Measurements from ENCODE around the gene RAD17. TPM values are rescaled to one million over a fixed set of nuclear protein-coding genes. Genes with fewer than 3 reads are reported as not detected.

The RAD17 gene
- total and polyA plus RNA-seq, 2 donors (not counting 3 experiments of a cell fraction or from before 2014, with no cell fraction given) = 10.1 to 18.4 TPM

DNA sequence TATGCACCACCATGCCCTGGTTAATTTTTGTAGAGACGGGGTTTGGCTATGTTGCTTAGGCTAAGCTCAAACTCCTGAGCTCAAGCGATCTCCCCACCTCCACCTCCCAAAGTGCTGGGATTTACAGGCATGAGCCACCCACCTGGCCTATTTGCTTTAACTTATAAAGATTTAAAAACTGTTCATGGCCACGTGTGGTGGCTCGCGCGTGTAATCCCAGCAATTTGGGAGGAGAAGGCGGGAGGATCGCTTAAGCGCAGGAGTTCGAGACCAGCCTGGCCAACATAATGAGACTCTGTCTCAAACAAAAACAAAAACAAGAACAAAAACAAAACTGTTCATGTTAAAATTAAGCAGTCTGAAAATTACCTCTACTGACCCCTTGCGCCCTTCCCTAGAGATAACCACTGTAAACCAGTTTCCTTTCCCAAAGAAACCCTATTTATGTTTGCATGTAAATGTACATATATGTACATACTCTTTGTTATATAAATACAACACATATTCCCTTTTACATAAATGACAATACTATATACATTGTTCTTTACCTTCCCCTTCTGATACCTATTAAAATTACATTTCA lies 1.8 kb upstream of the RAD17 start:
- Histone ChIP-seq H3K9ac (replicated peaks; ENCODE audit: extremely low read depth, insufficient read depth, low read length) (peak overlapping the region; percentile 97), H3K9me1 (replicated peaks; ENCODE audit: control insufficient read depth, extremely low read depth, insufficient read depth, low read length) (no peaks in the 10 kb centered on the region), H3K4me2 (ENCODE audit: insufficient read depth, low read length) (peak overlapping the region; percentile 88), H3K27me3 (ENCODE audit: control insufficient read depth in 2 of 2, insufficient read depth in 2 of 2, low read length in 2 of 2) (no peaks in the 10 kb centered on the region), H3K4me3 (replicated peaks in 1 of 3; ENCODE audit: insufficient read depth in 1 of 3, low read depth in 1 of 3, low read length in 3 of 3) (peak overlapping the region; percentile 82 to 100 (median 98)), H4K20me1 (replicated peaks; ENCODE audit: control insufficient read depth, extremely low read depth, insufficient read depth, low read length) (peaks cover 2% of the 10 kb centered on the region), H3K4me1 (ENCODE audit: control insufficient read depth, extremely low read depth, insufficient read depth, low read length) (peaks cover 15% of the 10 kb centered on the region), H3K36me3 (ENCODE audit: control insufficient read depth in 2 of 2, extremely low read depth in 1 of 2, insufficient read depth in 2 of 2, low read length in 2 of 2) (peaks cover 8 to 9% of the 10 kb centered on the region in 2 experiments), H3K9me3 (replicated peaks; ENCODE audit: control insufficient read depth, insufficient read depth, low read length) (no peaks in the 10 kb centered on the region), H3K27ac (ENCODE audit: insufficient read depth, low read depth, low read length) (no peak overlapping the region), H2AFZ (ENCODE audit: low read depth, low read length) (no peak overlapping the region), H3K79me2 (ENCODE audit: control insufficient read depth, insufficient read depth, low read length) (peaks cover 66% of the 10 kb centered on the region)
- dilution Hi-C loops (cut with MboI; ENCODE audit: extremely low pct_ligation_motif_present, low sequenced_read_pairs) = no loop called here
- POLR2A ChIA-PET = no interaction called here
- CTCF ChIA-PET = interaction anchor here (0.7 kb wide), 1 partner anchor 325 kb away, joined by 3 read pairs; no protein-coding TSS in a partner anchor
- TF ChIP-seq POLR2AphosphoS5 (IDR thresholded peaks at IDR 0.05; ENCODE audit: insufficient read depth, low read depth, low read length) = no peak
- no peak for TF ChIP-seq MYC (IDR thresholded peaks at IDR 0.05; ENCODE audit: low read depth, low read length)
- TF ChIP-seq FOS (IDR thresholded peaks at IDR 0.05; ENCODE audit: borderline replicate concordance, insufficient read depth, low read length) = no peak
- TF ChIP-seq, protein P1, sequence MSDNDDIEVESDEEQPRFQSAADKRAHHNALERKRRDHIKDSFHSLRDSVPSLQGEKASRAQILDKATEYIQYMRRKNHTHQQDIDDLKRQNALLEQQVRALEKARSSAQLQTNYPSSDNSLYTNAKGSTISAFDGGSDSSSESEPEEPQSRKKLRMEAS (IDR thresholded peaks at IDR 0.05; ENCODE audit: insufficient read depth, insufficient read length) = no peak
- TF ChIP-seq GATA2 (IDR thresholded peaks at IDR 0.05; ENCODE audit: insufficient read depth, insufficient read length, low read depth, low read length) = no peak
- TF ChIP-seq EZH2 (IDR thresholded peaks at IDR 0.05; ENCODE audit: borderline replicate concordance, low read depth, low read length, severe bottlenecking) = no peak
- TF ChIP-seq, protein P2, sequence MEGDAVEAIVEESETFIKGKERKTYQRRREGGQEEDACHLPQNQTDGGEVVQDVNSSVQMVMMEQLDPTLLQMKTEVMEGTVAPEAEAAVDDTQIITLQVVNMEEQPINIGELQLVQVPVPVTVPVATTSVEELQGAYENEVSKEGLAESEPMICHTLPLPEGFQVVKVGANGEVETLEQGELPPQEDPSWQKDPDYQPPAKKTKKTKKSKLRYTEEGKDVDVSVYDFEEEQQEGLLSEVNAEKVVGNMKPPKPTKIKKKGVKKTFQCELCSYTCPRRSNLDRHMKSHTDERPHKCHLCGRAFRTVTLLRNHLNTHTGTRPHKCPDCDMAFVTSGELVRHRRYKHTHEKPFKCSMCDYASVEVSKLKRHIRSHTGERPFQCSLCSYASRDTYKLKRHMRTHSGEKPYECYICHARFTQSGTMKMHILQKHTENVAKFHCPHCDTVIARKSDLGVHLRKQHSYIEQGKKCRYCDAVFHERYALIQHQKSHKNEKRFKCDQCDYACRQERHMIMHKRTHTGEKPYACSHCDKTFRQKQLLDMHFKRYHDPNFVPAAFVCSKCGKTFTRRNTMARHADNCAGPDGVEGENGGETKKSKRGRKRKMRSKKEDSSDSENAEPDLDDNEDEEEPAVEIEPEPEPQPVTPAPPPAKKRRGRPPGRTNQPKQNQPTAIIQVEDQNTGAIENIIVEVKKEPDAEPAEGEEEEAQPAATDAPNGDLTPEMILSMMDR (IDR thresholded peaks at IDR 0.05; ENCODE audit: extremely low read depth in 1 of 2, insufficient read depth in 1 of 2, low read depth in 1 of 2, low read length in 2 of 2) = no peak
- no peak for TF ChIP-seq JUN (IDR thresholded peaks at IDR 0.05; ENCODE audit: borderline replicate concordance, insufficient read depth, insufficient read length, low read depth)
- TF ChIP-seq POLR2A (IDR thresholded peaks at IDR 0.05; ENCODE audit: low read depth, low read length) = no peak
- intact Hi-C loops (cut with micrococcal nuclease) = loop anchor here (2.0 kb wide), 2 partner anchors 33 to 201 kb away; partner anchors contain the start of gene CCNB1
- no TSS peak for BruUV-seq (replicated peaks)
- DNase-seq (ENCODE audit: low read depth, low spot score) = no peak
- no peak for FAIRE-seq

Data from endothelial cell of umbilical vein (primary cell).